ENCODE measurements around the gene NELL2. TPM values are rescaled to one million over a fixed set of nuclear protein-coding genes. Genes with fewer than 3 reads are reported as not detected.

The NELL2 gene
- polyA plus RNA-seq, 2 of the 4 experiments (the other 2 are of a cell fraction): 0.16 TPM; not detected in 1

- ChIA-PET POLR2A (no interaction called here), CTCF (interaction anchor here (0.6 to 1.4 kb wide), 2 partner anchors 12 to 983 kb away, joined by 3 read pairs; no protein-coding TSS in a partner anchor)
- FAIRE-seq: no peak
Observed at GRCh38 chr12:44507461-44507860, 368.7 kb downstream of the NELL2 start.

DNA sequence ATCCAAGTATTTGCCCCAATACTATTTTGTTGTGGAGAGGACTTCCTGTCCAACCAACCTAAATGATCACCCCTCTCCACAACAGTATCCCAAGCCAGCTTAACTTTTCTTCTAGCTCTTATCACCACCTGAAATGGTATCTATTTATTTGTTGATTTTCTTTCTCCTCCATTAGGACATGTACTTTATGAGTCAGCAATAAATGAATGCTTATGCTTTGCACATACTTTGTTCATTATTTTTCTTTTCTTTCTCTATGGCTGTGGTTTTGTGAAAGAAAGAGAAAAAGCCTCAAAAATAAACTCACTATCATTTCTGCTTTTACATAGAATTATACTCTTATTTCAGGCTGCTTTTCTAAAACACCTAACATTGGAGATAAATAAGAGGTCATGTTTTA lies 371.3 kb downstream of the NELL2 start:
- no peak for ATAC-seq
- H3K4me1 ChIP-seq: no peaks in the 10 kb centered on the region
- no peak for FAIRE-seq
- H3K9me3 ChIP-seq: no peaks in the 10 kb centered on the region
- no peak overlapping the region for H3K4me2 ChIP-seq
- no peak overlapping the region for H3K4me3 ChIP-seq
- H3K27ac ChIP-seq: no peak overlapping the region
- no peak for DNase-seq (ENCODE audit: low read depth in 1 of 2, low spot score in 1 of 2)
- TF ChIP-seq, protein P1, sequence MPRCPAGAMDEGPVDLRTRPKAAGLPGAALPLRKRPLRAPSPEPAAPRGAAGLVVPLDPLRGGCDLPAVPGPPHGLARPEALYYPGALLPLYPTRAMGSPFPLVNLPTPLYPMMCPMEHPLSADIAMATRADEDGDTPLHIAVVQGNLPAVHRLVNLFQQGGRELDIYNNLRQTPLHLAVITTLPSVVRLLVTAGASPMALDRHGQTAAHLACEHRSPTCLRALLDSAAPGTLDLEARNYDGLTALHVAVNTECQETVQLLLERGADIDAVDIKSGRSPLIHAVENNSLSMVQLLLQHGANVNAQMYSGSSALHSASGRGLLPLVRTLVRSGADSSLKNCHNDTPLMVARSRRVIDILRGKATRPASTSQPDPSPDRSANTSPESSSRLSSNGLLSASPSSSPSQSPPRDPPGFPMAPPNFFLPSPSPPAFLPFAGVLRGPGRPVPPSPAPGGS (IDR thresholded peaks at IDR 0.05): no peak
- TF ChIP-seq HOXB13 (CRISPR knock-in tag; IDR thresholded peaks at IDR 0.05; ENCODE audit: low read depth) (no peak), SMC3 (IDR thresholded peaks at IDR 0.05) (no peak), JUN (IDR thresholded peaks at IDR 0.05) (no peak), MAFK (IDR thresholded peaks at IDR 0.05; ENCODE audit: partially characterized antibody) (peak; percentile 33)
- CTCF ChIA-PET: no interaction called here
- POLR2A ChIA-PET: no interaction called here

More at GRCh38 chr12:44507461-44507860, 368.7 kb downstream of the NELL2 start:
- H3K9me3 ChIP-seq: no peaks in the 10 kb centered on the region
- no peaks in the 10 kb centered on the region for H3K4me1 ChIP-seq
- no peak overlapping the region for H3K4me3 ChIP-seq
- H3K27ac ChIP-seq: no peak overlapping the region
- no peak for TF ChIP-seq SREBF2 (IDR thresholded peaks at IDR 0.05)
- TF ChIP-seq RNF2 (IDR thresholded peaks at IDR 0.05; ENCODE audit: borderline replicate concordance, low read depth): no peak
- TF ChIP-seq, protein P2, sequence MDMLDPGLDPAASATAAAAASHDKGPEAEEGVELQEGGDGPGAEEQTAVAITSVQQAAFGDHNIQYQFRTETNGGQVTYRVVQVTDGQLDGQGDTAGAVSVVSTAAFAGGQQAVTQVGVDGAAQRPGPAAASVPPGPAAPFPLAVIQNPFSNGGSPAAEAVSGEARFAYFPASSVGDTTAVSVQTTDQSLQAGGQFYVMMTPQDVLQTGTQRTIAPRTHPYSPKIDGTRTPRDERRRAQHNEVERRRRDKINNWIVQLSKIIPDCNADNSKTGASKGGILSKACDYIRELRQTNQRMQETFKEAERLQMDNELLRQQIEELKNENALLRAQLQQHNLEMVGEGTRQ (IDR thresholded peaks at IDR 0.05): no peak
- no peak for TF ChIP-seq REST (IDR thresholded peaks at IDR 0.05)
- no peak for TF ChIP-seq HMGXB4 (CRISPR knock-in tag; IDR thresholded peaks at IDR 0.05; ENCODE audit: borderline replicate concordance)
- TF ChIP-seq KDM5A (IDR thresholded peaks at IDR 0.05): no peak
- no peak for TF ChIP-seq NR3C1 (IDR thresholded peaks at IDR 0.05)
- no peak for TF ChIP-seq RAD21 (conservative IDR thresholded peaks at IDR 0.05 in 1 of 2, IDR thresholded peaks at IDR 0.05 in 1 of 2)
- TF ChIP-seq MYC (IDR thresholded peaks at IDR 0.05; ENCODE audit: borderline replicate concordance, low read length): no peak
- no peak for TF ChIP-seq ZNF302 (CRISPR knock-in tag; IDR thresholded peaks at IDR 0.05)
- TF ChIP-seq CBX2 (IDR thresholded peaks at IDR 0.05; ENCODE audit: borderline replicate concordance, low read depth): no peak
- TF ChIP-seq POLR2A (IDR thresholded peaks at IDR 0.05; ENCODE audit: low read length): no peak
- no peak for TF ChIP-seq ELK1 (IDR thresholded peaks at IDR 0.05; ENCODE audit: low read depth, low read length)
- ATAC-seq: no peak
- no peak overlapping the region for H3K4me2 ChIP-seq
- 0% methylated on average over 1 of the region's 1 CpG for WGBS (ENCODE audit: missing lambda C conversion rate)
- no peak for DNase-seq (ENCODE audit: low read depth in 1 of 2, low spot score in 1 of 2)

All from A549 (cell line).